HepG2 (cell line): Measurements from ENCODE around the gene CDYL2. TPM values are rescaled to one million over a fixed set of nuclear protein-coding genes. Genes with fewer than 3 reads are reported as not detected.

Source experiments
- ATAC-seq: fragments of 200-7000 bp; cut with Tn5 transposase; 3 replicates; pipeline ENCODE4 v1.9.1; 2020; ENCODE audit warnings: mild to moderate bottlenecking, moderate library complexity
- BruUV-seq: library from RNA; stranded (reverse); fragments of 400-500 nt; replicated peaks from 2 replicates; lab custom pipeline; 2021; lab: Mats Ljungman, UMichigan
- CTCF ChIA-PET: fragments of 300-600 bp; formaldehyde crosslinking; extraction: SDS; loops from one replicate; lab custom pipeline; 2021; ENCODE audit warnings: low total read pairs, inconsistent platforms, low intra/inter-chr PET ratio; lab: Yijun Ruan, JAX
- POLR2A ChIA-PET: fragments of 350-600 bp; sonication (Branson Sonifier 250); formaldehyde crosslinking; loops from one replicate; lab custom pipeline; 2020; ENCODE audit warnings: antibody characterized with exemption, inconsistent platforms; lab: Yijun Ruan, JAX
- DNase-seq: peaks from one replicate; pipeline ENCODE4 v3.0.0-alpha.2; 2015; ENCODE audit warnings: low spot score
- FAIRE-seq: peaks from 3 replicates; lab custom pipeline; 2011; peaks lifted over from hg19 to GRCh38; lab: Jason Lieb, UNC
- H2AFZ ChIP-seq: one replicate; pipeline ENCODE4 v1.6.1; 2011; ENCODE audit warnings: low read length, inconsistent platforms
- H3K27ac ChIP-seq: fragments of 300-600 bp; 3 replicates; pipeline ENCODE4 v1.8.0; 2011; ENCODE audit warnings: mixed run types, mild to moderate bottlenecking, mixed read lengths, low read length, inconsistent platforms; ENCODE audit not compliant: insufficient read depth; ENCODE audit errors: extremely low read length
- H3K27me3 ChIP-seq, 2 experiments: fragments of 200-600 bp in 1 of 2; 2 replicates in 1 of 2; 3 replicates in 1 of 2; pipeline versions ENCODE4 v1.6.0 to v1.8.0; 2011; ENCODE audit warnings: low read length in 2 of 2, mild to moderate bottlenecking in 2 of 2, moderate library complexity in 2 of 2, inconsistent platforms in 1 of 2; ENCODE audit not compliant: insufficient read depth in 2 of 2, control insufficient read depth in 1 of 2
- H3K36me3 ChIP-seq, 2 experiments: fragments of 200-600 bp in 1 of 2; replicated peaks in 1 of 2; 2 replicates in 1 of 2; 3 replicates in 1 of 2; pipeline versions ENCODE4 v1.5.1 to v1.8.0; 2011; ENCODE audit warnings: low read length in 2 of 2, inconsistent platforms in 1 of 2; ENCODE audit not compliant: insufficient read depth in 2 of 2, control insufficient read depth in 1 of 2
- H3K4me1 ChIP-seq: 2 replicates; pipeline ENCODE4 v1.5.1; 2012; ENCODE audit warnings: low read length, inconsistent platforms; ENCODE audit not compliant: insufficient read depth
- H3K4me2 ChIP-seq: 2 replicates; pipeline ENCODE4 v1.6.0; 2011; ENCODE audit warnings: low read depth, low read length, inconsistent platforms
- H3K4me3 ChIP-seq, 3 experiments: fragments of 200-600 bp in 1 of 3; sonication (generic), shearing (Covaris generic) in 1 of 3; replicated peaks in 1 of 3; 2 replicates each; pipeline ENCODE4 v1.5.1; 2011 to 2016; ENCODE audit warnings: low read length in 3 of 3, inconsistent platforms in 2 of 3, low read depth in 2 of 3, mild to moderate bottlenecking in 2 of 3, control low read depth in 1 of 3, mixed read lengths in 1 of 3; ENCODE audit not compliant: insufficient read depth in 1 of 3
- H3K79me2 ChIP-seq: one replicate; pipeline ENCODE4 v1.6.1; 2011; ENCODE audit warnings: low read length, inconsistent platforms; ENCODE audit not compliant: insufficient read depth
- H3K9ac ChIP-seq: 2 replicates; pipeline ENCODE4 v1.6.0; 2011; ENCODE audit warnings: mild to moderate bottlenecking, low read depth, low read length, inconsistent platforms; ENCODE audit not compliant: insufficient read depth
- H3K9me3 ChIP-seq: 2 replicates; pipeline ENCODE4 v1.5.1; 2012; ENCODE audit warnings: mild to moderate bottlenecking, low read length
- H4K20me1 ChIP-seq: 2 replicates; pipeline ENCODE4 v1.6.0; 2011; ENCODE audit warnings: inconsistent platforms, mild to moderate bottlenecking, low read length, moderate library complexity; ENCODE audit not compliant: insufficient read depth
- FOXK2 ChIP-seq: fragments of 450-650 bp; IDR thresholded peaks from 2 replicates; pipeline ENCODE4 v1.6.1; 2016
- FOXP1 ChIP-seq, 2 experiments: fragments of 450-650 bp in 1 of 2; IDR thresholded peaks; 2 replicates each; pipeline ENCODE4 v1.6.1; 2017 to 2018; ENCODE audit warnings: antibody characterized with exemption in 1 of 2
- NFAT5 ChIP-seq: sonication (generic); formaldehyde crosslinking; IDR thresholded peaks from 2 replicates; pipeline ENCODE4 v1.4.0; 2020; ENCODE audit warnings: missing genetic modification reagents
- SOX6 ChIP-seq, 2 experiments: fragments of 450-650 bp in 1 of 2; sonication (generic) in 1 of 2; formaldehyde crosslinking in 1 of 2; IDR thresholded peaks; 2 replicates each; pipeline versions ENCODE4 v1.4.0 to v1.6.1; 2017 to 2020; ENCODE audit warnings: antibody characterized with exemption in 1 of 2, mild to moderate bottlenecking in 1 of 2, missing genetic modification reagents in 1 of 2
- WGBS: methylation state at CpG from one replicate; pipeline ENCODE4 v1.1.6; 2017; ENCODE audit warnings: low lambda C conversion rate; 5-methylcytosine and 5-hydroxymethylcytosine counted together
- in situ Hi-C: cut with HindIII; loops from 2 replicates; pipeline ENCODE4 v1.10.0; 2017; ENCODE audit warnings: low pct_unique_long_range_greater_than_20kb; ENCODE audit not compliant: extremely low pct_ligation_motif_present
- intact Hi-C: fragments of 100-400 bp; cut with micrococcal nuclease; formaldehyde crosslinking; loops from one replicate; pipeline ENCODE4 v1.10.0; 2022; ENCODE audit not compliant: unreplicated experiment
- polyA plus RNA-seq, 8 experiments: library from polyadenylated mRNA; depleted of rRNA in 3 of 8; stranded (reverse) in 7 of 8; unstranded in 1 of 8; fragments of >200 nt; fragmentation: Illumina TruSeq in 4 of 8; extraction: Trizol in 4 of 8; gene quantifications; 2 replicates each; pipeline versions ENCODE4 v1.2.1 to v1.2.3, GENCODE V29; 2011 to 2016; ENCODE audit warnings: low read depth in 4 of 8, missing spikeins in 1 of 8, mixed read lengths in 1 of 8; ENCODE audit not compliant: insufficient read depth in 1 of 8
- total RNA-seq, 5 experiments: library from RNA; depleted of rRNA; stranded (reverse); fragments of >200 nt; fragmentation: Illumina TruSeq; extraction: Trizol; gene quantifications; 2 replicates each; pipeline ENCODE4 v1.2.3, GENCODE V29; 2016; ENCODE audit warnings: low read depth in 1 of 5
- TF ChIP-seq, protein P1 (sequence below): fragments of 450-650 bp; IDR thresholded peaks from 2 replicates; pipeline ENCODE4 v1.6.1; 2016

CDYL2 gene
- total and polyA plus RNA-seq, 2 of the 13 experiments (the other 11 are each of a cell fraction or from before 2014, with no cell fraction given): 0.07 to 0.35 TPM

- H3K9me3 ChIP-seq: no peaks in the 10 kb centered on the region; the same call in 1 of the 2 replicates
- no peak overlapping the region for H3K27ac ChIP-seq
- H3K4me1 ChIP-seq: no peaks in the 10 kb centered on the region
- intact Hi-C loops: no loop called here
- no TSS peak for BruUV-seq
- no peak overlapping the region for H3K4me2 ChIP-seq
- in situ Hi-C loops: no loop called here
- TF ChIP-seq FOXK2 (0 out of 2 replicates have a peak, but pooled peaks have one; percentile 20), SOX6 (IDR thresholded peaks at IDR 0.05) (0 out of 2 replicates have a peak, but pooled peaks have one; percentile 19), SOX6 (CRISPR knock-in tag; IDR thresholded peaks at IDR 0.05) (no peak), FOXP1 (IDR thresholded peaks at IDR 0.05) (0 out of 2 replicates have a peak, but pooled peaks have one; percentile 17), FOXP1 (CRISPR knock-in tag; IDR thresholded peaks at IDR 0.05) (no peak), NFAT5 (CRISPR knock-in tag) (no peak)
- TF ChIP-seq, protein P1, sequence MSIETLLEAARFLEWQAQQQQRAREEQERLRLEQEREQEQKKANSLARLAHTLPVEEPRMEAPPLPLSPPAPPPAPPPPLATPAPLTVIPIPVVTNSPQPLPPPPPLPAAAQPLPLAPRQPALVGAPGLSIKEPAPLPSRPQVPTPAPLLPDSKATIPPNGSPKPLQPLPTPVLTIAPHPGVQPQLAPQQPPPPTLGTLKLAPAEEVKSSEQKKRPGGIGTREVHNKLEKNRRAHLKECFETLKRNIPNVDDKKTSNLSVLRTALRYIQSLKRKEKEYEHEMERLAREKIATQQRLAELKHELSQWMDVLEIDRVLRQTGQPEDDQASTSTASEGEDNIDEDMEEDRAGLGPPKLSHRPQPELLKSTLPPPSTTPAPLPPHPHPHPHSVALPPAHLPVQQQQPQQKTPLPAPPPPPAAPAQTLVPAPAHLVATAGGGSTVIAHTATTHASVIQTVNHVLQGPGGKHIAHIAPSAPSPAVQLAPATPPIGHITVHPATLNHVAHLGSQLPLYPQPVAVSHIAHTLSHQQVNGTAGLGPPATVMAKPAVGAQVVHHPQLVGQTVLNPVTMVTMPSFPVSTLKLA: peak; percentile 22; the same call in 1 of the 2 replicates
- TF ChIP-seq, all 625 proteins: peak for 4
- Histone ChIP-seq H3K36me3 (no peaks in the 10 kb centered on the region), H3K4me3 (no peak overlapping the region), H3K79me2 (no peaks in the 10 kb centered on the region), H3K9ac (no peak overlapping the region), H2AFZ (no peak overlapping the region), H4K20me1 (no peaks in the 10 kb centered on the region), H3K27me3 (no peaks in the 10 kb centered on the region)
- WGBS: 2% methylated on average over 2 of the region's 2 CpGs
- DNase-seq (no peak), ATAC-seq (no peak), FAIRE-seq (no peak)
- POLR2A ChIA-PET: no interaction called here
- CTCF ChIA-PET: no interaction called here
Measured at GRCh38 chr16:80716564-80717139, 87.7 kb downstream of the CDYL2 start.
